IPS-NIHi11 (cell line): ENCODE data around the gene IL18R1.

Experiments
- DNase-seq: peaks from one replicate; pipeline ENCODE4 v3.0.0; 2012; ENCODE audit warnings: mixed read lengths, low spot score

IL18R1 gene

DNA sequence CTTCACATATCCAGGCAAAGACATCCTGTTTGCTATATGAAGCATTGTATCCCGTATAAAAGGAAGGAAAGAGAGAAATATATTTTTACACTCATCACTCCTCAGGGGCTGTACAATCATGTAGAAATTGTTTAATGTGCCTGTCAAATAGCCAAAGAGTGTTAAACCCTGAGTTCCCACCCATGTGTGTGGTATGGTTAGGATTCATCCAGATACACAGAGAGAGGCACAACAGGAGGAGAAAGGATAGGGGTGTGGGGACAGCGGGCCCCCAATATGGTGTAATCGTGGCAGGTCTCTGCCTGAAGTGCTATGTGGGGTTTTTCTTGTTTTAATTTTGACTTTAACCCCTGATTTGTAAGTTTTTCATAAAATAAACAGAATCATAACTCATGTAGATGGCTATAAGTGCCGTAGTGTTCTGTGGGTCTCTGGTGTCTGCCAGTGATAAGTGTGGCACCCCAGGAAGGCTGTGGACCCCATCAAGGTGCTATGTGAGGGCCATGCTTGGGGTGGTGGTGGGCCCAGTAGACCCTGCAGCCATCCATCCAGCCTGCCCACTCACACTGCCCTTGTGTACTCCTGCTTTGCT lies 10.2 kb upstream of the IL18R1 start:
- DNase-seq: no peak

DNA sequence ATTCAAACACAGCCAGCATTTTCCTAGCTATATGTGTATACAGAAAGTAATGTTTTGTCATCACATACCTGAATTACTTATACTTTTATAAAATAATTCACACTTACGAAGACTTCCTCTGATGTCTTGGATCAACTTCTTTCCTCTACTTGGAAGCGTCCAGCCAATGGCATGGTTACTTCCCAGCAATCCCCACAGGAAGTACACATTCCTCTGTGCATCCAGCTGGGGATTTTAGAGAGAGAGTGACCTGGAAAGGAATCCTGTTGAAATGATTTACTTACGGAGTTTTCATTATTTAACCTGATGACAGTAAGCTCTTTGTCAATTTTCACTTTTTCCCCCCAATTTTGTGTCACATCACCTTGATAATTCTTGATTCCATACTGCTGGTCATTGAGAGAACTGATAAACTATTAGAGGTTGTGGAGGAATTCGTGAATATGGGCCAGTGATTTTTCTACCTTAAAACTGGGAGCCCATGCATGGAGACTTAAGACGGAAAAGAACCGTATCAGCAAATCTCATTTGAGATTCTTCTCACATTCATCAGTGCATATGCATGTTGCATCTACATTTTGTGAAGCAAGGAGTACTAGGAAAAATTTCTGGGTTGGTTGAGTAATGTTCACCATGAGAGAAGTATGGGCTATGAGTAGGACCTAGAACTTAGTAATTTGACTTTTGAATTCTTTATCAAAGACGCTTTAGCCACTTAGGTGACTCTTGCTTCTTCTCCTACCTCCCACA lies 9.0 kb upstream of the IL18R1 start:
- DNase-seq: no peak

DNA sequence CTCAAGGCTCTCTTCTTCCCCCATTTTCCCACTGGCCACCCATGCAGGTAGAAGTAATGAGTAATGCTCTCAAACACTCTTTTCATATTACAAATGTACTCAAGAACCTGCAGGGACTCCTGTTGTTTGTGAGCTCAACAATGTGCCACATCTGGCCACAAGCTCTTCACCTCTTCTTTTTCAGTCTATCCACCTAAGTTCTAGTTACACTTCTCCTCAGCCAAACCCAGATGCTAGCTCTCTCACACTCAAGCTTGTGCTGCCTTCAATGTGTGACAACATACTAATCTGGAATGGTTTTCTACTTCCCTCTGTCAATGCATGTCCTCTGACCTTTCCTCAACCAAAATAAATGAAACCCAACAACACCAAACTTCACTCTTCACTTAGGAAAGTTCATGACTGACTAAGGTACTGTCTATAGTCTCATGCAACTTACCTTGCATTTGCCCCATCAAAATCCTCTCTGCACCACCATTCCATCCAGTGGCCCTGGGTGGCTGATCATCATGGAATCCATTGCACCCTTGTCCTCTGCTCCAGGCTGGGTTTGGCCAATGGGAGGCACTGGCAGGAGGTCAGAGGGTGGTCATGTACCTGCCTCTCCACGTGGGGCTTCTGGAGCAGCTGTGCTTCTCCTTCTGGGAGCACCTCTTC lies 5.3 kb upstream of the IL18R1 start:
- DNase-seq: no peak

DNA sequence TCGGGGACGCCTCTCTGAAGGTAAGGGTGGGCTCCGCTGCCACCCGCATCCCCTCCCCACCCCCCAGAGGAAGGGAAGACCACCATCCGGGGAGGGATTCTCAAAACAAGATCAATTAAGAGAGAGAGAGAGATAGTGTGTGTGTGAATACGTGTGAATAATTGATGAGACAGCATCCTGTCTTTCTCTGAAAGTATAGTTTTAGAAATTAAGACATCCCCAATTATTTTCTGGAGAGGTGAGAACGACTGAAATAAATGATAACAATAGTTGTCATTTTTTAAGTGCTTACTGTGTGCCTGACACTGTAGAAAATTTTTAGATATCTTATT lies 751 bp downstream of the IL18R1 start:
- DNase-seq: no peak

DNA sequence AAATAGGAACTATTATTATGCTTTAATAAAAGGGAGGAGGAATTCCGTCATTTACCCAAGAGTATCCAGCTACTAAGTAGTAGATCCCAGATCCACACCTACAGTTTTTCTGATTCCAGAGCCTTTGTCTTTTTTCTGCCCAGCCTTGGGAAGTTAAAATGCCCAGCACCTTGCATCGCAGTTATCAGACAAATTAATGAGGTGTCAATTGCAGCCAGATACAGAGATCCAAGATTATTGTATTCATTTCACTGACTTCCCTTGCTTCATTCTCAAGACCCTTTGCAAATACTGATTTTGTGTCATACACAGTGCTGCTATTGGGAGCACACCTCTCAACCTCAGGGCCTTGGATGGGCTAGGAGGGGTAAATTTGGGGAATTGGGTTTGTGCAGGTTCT lies 1.1 kb downstream of the IL18R1 start:
- DNase-seq: no peak

DNA sequence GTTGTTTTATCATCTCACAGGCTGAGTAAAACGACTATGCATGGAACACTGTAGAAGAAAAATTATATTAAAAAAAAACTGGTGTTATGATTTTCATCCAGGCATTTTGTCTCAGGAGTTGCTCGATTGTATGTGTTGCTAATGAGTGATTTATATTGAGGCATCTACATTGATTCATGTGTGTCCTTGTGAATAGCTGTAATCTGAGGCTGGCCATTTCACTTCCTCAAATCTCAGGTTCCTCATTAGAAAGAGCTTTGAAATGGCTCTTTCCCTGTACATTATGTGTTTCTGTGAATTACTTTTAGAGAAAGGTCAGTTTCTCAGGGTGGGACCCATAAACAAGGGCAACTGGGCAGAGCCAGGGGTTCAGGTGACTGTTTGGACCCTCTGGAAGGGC lies 2.3 kb downstream of the IL18R1 start:
- no peak for DNase-seq

DNA sequence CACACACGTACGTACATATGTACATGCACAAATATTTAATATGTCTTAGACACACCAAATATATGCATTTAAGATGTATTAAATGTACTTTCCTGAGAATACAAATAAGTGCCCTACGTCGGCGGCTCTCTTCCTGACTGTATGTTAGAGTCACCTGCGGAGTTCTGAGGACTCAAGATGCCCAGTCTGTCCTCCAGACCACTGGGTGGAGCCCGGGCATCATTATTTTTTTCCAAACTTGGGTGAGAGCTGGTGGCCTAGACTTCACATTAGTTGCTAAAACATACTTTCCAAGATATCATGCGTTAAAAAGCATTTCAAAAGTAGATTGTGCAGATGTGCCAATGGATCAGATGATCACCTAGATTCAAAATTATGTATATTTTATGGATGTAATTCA lies 2.9 kb downstream of the IL18R1 start:
- DNase-seq: no peak

DNA sequence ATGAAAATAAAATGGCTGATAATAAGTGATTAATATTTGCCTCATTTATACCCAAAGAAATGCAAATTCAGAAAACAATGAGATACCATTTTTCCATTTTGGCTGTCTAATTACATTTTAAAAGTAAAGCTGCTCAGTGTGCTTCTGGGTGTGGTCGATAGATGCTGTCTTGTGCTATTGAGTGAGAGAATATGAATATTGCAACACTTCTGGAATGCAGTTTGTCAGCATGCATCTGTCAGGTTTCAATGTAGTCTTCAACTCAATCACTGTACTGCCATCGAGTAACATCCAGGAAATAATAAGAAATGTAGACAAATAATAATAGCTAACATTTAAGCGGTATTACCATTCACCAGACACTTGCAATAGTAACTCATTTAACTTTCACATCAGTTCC lies 3.9 kb downstream of the IL18R1 start:
- DNase-seq: no peak

DNA sequence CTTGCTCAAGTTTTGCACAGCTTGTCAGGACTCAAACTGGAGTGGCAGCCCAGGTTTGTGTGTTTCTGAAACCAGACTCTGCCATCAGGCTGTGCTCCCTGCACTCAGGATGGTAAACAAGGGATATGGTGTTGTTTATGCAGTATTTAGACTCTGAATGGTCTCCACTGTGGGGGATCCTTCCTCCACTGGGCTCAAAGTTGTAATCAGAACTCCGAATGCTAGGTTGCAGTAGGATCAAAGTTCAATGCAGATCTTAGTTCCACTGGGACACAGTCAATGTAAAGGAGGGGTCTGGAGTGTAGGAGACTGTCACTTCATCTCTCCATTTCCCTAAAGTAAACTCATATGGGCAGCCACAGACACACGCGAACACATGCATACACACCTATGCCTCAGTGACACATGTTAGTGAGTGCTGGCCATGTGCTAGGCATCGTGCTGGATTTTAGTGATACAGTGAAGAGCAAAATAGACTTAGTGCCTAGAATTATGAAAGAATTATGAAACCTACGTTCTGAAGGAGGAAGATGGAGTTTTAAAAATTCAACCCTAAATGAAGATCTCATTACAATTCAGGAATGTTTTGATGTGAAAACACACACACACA lies 6.1 kb downstream of the IL18R1 start:
- DNase-seq: no peak

DNA sequence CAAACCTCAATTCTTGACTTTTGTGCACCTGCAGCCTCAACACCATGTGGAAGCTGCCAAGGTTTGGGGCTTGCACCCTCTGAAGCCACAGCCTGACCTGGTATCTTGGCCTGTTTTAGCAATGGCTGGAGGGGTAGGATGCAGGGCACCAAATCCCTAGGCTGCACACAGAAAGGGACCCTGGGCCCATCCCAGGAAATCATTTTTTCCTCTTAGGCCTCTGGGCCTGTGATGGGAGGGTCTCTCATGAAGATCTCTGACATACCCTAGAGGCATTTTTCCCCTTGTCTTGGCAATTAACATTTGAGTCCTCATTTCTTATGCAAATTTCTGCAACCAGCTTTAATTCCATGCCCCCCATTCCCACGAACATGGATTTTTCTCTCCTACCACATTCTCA lies 10.2 kb downstream of the IL18R1 start:
- DNase-seq: no peak

DNA sequence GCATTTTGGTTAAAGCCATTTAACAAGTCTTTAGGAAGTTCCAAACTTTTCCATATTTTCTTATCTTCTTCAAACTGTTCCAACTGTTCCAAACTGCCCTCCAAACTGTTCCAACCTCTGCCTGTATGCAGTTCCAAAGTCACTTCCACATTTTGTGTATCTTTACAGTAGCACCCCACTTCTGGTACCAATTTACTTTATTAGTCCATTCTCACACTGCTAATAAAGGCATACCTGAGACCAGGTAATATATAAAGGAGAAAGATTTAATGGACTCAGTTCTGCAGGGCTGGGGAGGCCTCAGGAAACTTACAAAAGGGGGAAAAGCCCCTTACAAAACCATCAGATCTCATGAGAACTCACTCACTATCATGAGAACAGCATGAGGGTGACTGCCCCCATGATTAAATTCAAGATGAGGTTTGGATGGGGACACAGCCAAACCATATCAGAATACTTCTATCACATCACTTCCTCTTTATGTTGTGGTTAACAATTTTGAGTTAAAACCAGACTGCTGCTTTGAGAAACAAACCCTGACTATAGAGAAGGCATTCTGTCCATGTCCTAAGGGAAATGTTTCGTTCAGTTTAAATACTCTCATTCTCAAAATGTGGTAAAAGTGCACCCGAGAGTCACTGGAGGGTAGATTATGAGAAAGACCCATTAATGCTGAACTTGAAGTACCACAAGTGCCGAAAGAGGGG lies 11.0 kb downstream of the IL18R1 start:
- DNase-seq: no peak

DNA sequence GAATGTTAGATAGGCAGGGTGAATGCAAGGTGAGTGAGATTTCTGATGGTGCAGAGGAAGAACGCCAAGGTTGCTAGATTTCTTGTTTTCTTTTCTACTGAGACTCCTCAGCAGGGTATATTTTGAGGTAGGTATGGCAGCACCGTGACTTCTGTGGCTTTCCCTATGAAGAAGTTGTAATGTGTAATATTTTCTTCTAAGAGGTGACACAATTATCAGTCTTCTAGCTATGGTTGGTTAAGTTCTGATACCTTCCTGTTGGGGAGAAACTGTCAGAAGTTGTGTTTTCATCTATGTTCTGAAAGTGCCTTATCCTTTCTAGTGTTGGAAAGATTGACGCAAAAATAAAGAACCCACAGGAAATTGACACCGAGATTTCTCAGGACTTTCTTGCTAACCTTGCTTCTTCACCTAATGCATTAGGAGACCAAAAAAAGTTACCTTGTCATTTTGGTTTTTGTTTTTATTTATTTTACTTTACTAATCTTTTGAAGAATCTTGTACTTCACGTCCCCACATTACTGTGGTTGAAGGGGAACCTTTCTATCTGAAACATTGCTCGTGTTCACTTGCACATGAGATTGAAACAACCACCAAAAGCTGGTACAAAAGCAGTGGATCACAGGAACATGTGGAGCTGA lies 11.9 kb downstream of the IL18R1 start:
- no peak for DNase-seq

DNA sequence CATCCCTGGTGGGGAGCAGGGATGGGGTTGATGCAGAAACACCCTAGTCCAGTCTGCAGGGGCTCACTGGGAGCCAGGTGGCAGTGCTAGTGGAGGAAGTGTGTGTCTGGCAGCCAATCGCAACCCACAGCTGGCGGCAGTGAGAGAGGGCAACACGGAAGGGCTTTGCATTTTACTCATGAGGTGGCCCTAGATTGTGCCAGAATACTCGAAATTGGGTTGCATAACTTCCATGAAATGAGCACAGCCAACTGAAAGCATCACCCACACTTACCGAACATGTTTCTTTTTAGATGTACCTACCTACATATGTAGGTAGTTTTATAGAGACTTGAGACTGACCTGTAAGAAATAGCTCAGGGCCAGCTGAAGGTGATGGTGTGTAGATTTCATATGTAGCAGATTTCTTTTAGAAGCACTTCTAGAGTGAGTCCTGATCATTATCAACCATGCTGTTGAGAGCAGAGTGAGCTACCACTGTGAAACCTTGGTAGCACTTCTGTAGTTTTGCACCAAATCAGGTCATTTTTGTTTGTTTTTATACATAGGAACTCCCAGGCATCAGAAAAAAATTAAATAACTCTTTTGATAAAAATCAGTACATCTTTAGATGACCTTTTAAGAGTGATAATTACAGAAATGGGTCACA lies 13.0 kb downstream of the IL18R1 start:
- DNase-seq: no peak

DNA sequence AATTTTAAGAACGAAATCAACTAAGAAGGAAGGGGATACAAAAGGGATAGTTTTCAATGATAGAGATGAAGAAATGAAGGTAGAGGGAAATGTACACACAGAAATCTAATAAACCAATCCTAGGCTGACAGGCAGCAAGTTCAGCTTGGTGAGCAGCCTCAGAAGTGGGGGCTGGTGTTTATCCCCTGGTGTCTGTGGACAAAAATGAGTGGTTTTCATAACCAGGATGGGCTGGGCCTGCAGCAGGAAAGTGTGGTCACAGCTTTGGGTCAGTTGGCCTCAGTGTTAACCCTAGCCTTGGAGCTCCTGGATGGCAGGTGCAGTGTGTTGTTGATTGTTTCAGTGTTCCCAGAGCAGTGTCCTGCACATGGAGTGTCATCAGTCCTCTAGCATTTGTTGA lies 14.3 kb downstream of the IL18R1 start:
- DNase-seq: no peak

DNA sequence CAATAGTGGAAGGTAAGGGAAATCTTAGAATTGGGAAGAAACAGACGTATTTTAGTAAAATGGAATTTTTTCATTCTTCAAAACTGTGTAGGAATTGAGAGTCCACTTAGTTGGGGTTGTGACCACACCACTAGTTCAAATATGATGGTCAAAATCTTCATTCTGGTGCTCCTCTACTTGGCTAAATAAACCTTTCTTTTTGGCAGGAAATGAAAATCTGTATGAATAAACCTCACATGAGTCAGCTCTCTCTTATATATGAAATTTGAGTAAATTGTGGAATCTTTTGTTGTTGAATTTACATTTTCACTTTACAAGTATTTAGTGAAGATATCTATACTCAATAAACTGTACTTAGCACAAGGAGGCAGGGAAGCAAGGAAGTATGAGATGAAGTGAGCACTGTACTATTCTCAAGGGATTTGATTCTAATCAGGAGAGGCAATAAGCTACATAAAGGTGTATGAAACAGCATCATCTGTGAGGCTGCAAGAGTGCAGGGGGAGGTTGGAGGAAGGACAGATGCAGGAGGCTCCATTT lies 20.5 kb downstream of the IL18R1 start:
- no peak for DNase-seq

DNA sequence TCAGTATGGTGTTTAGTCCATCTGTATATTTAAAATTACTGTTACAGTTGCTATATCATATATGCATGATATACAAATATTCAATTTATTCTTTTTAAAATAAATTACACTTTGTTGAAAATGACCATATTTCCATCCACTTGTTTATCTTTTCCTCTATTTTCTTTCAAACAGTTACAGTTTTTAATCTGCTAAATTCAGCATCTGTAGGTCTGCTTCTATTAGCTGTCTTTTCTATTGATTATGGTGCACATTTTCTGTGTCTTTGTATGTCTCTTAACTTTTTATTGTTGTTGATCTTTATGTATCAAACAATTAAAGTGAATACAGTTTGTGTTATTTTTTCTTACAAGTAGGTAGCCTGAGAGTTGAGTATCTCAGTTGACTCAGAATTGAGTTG lies 28.1 kb downstream of the IL18R1 start:
- no peak for DNase-seq

DNA sequence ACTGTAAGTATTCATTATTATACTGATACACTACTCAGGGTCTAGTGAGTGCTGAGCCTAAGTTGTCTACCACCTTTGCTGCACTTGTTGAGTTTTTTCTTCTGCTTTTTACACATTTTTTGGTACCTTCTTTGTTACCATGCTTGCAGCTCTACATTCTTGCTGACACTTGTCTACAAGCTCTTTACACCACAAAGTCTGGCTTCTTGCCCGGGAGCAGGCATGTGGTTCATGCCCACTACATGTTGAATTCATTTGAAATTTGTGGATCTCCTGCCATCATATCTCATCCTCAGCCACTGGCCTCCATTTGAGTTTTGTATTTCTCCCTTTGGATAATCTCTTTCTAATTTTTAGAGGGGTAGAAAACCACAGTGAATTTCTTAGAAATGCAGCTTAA lies 29.9 kb downstream of the IL18R1 start:
- DNase-seq: no peak

DNA sequence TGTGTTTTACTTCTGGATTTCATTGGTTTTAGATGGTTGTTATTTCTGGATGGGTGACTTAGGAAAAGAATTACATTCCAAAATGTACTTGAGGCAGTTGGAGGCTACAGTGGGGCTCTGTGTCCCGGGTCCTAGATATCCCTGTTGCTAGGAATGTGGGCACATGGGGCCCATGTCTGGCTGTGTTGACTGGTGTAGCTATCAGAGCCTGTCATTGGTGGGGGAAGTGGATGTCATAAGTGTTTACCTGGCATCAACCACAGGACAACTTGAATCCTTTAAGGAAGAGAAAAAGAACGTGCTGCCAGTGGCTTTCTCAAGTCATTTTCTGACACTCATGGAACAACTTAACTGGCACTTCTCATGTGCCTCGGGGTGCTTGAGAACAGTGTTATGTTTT lies 30.4 kb downstream of the IL18R1 start:
- no peak for DNase-seq

DNA sequence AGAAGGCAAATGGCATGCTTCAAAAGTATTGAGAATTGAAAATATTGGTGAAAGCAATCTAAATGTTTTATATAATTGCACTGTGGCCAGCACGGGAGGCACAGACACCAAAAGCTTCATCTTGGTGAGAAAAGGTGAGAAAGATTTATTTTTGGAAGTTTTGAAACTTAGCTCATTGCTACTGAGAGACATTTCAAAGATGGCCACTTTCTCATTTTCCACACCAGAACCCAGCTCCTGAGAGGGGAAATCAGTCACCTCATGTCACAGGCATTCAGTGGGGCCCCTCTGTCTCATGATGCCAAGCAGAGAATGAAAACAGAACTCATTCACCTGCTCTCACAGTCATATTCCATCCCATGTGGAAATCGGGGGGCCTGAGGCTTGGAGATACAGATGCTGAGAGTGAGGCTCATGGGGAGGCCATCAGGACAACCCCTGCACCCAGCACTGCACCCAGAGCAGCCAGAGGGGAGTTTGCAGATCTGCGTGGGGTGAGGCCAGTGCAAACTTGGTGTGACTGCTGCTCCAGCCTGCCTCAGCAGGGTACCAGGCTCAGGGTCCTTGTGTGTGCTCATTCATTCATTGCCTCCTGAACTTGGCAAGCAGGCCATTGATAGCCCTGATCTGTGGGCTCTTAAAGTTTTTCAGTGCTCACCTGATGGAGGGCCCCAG lies 31.4 kb downstream of the IL18R1 start:
- DNase-seq: no peak

DNA sequence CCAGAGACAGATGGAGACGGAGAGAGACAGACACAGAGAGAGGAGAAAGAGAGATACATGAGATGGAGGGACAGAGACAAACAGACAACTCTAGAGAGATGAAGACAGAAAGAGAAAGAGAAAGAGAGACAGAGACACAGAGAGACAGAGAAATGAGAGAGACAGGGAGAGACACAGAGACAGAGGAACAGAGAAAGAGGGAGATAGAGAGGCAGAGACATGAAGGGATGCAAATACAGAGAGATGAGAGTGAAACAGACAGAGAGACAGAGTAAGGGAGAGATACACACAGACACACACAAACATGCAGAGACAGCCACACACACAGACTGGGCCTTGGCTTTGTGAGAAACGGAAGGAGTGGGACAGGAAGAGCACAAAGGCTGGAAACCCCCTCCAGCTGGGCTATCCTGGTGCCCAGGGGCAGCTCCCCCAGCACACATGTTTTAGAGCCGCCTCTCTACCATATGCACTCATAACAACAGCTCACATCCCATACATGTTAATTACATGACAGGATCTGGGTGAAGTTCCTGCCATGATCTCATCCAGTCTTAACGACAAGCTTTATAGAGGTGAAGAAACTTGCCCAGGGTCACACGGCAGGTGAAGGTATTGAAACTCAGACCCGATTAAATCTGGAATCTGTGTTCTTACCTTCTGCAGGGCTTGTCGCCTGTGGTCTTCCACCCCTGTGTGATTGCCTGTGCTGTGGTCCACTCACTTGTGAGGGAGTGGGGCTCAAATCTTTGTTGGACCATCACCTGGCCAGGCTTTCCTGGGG lies 32.4 kb downstream of the IL18R1 start:
- no peak for DNase-seq
